Activated CD8-positive, alpha-beta memory T cell treated with anti-CD3 and anti-CD28 coated beads, Interleukin-2, amount 50 U/mL, for 4 hours (primary cell): ENCODE measurements around the gene MCTP2.

Source experiments
- DNase-seq: peaks from one replicate; pipeline ENCODE4 v3.0.0-alpha.2; 2020

Gene MCTP2

GRCh38 chr15:94400526-94401298 is 169.4 kb downstream of the MCTP2 start:
- DNase-seq: no peak

- DNase-seq: no peak
Measured at GRCh38 chr15:94403331-94403730, 172.0 kb downstream of the MCTP2 start.

- DNase-seq: no peak
Measured at GRCh38 chr15:94404733-94405283, 173.4 kb downstream of the MCTP2 start.

GRCh38 chr15:94411285-94411684 is 179.9 kb downstream of the MCTP2 start:
- DNase-seq: no peak

GRCh38 chr15:94411846-94412245 is 180.5 kb downstream of the MCTP2 start:
- no peak for DNase-seq

- no peak for DNase-seq
Measured at GRCh38 chr15:94412979-94413746, 181.8 kb downstream of the MCTP2 start.

GRCh38 chr15:94414916-94415315 is 183.6 kb downstream of the MCTP2 start:
- DNase-seq: no peak

GRCh38 chr15:94416267-94416666 is 184.9 kb downstream of the MCTP2 start:
- no peak for DNase-seq

- DNase-seq: no peak
Measured at GRCh38 chr15:94416820-94417219, 185.5 kb downstream of the MCTP2 start.

GRCh38 chr15:94417501-94418293 is 186.3 kb downstream of the MCTP2 start:
- DNase-seq: no peak

- DNase-seq: no peak
Measured at GRCh38 chr15:94421706-94422105, 190.3 kb downstream of the MCTP2 start.

GRCh38 chr15:94432279-94432678 is 200.9 kb downstream of the MCTP2 start:
- DNase-seq: no peak

- DNase-seq: no peak
Measured at GRCh38 chr15:94439158-94439557, 207.8 kb downstream of the MCTP2 start.

GRCh38 chr15:94441760-94442159 is 210.4 kb downstream of the MCTP2 start:
- DNase-seq: no peak

GRCh38 chr15:94442480-94442879 is 211.1 kb downstream of the MCTP2 start:
- DNase-seq: no peak

GRCh38 chr15:94443186-94443585 is 211.8 kb downstream of the MCTP2 start:
- no peak for DNase-seq

- no peak for DNase-seq
Measured at GRCh38 chr15:94445566-94446160, 214.3 kb downstream of the MCTP2 start.

GRCh38 chr15:94446441-94446840 is 215.1 kb downstream of the MCTP2 start:
- DNase-seq: no peak

- no peak for DNase-seq
Measured at GRCh38 chr15:94451466-94451865, 220.1 kb downstream of the MCTP2 start.

- DNase-seq: no peak
Measured at GRCh38 chr15:94453227-94453988, 222.0 kb downstream of the MCTP2 start.

GRCh38 chr15:94455297-94455696 is 223.9 kb downstream of the MCTP2 start:
- DNase-seq: no peak

- no peak for DNase-seq
Measured at GRCh38 chr15:94456226-94456625, 224.9 kb downstream of the MCTP2 start.
